Sigmoid colon (tissue), 7 donors: ENCODE data around the gene SCAP. TPM values are rescaled to one million over a fixed set of nuclear protein-coding genes. Genes with fewer than 3 reads are reported as not detected.

Experiments
- DNase-seq: peaks from one replicate; pipeline ENCODE4 v3.0.0-alpha.2; 2019
- H3K27ac ChIP-seq, 4 donors: fragments of 200-600 bp; sonication (generic); one replicate each; pipeline ENCODE4 v1.5.1; 2016 to 2019; ENCODE audit warnings: mild to moderate bottlenecking in 1 of 4
- H3K27me3 ChIP-seq, 3 donors: fragments of 200-600 bp; sonication (generic); one replicate each; pipeline ENCODE4 v1.5.1; 2019; ENCODE audit warnings: mild to moderate bottlenecking in 1 of 3
- H3K36me3 ChIP-seq, 4 donors: fragments of 200-600 bp; sonication (generic); one replicate each; pipeline ENCODE4 v1.5.1; 2016 to 2019
- H3K4me1 ChIP-seq, 4 donors: fragments of 200-600 bp; sonication (generic); one replicate each; pipeline ENCODE4 v1.5.1; 2017 to 2019
- H3K4me3 ChIP-seq, 4 donors: fragments of 200-600 bp; sonication (generic); one replicate each; pipeline ENCODE4 v1.5.1; 2017 to 2019; ENCODE audit warnings: mild to moderate bottlenecking in 2 of 4, moderate library complexity in 1 of 4
- H3K9me3 ChIP-seq, 4 donors: fragments of 200-600 bp in 3 of 4; sonication (generic) in 3 of 4; one replicate each; pipeline versions ENCODE4 v1.5.1 to v1.6.1; 2013 to 2019
- EP300 ChIP-seq, 4 donors: sonication (generic); formaldehyde crosslinking; IDR thresholded peaks; one replicate each; pipeline ENCODE4 v1.6.1; 2017; ENCODE audit warnings: antibody characterized with exemption in 4 of 4
- POLR2A ChIP-seq, 2 donors: fragments of 450-650 bp; IDR thresholded peaks; one replicate each; pipeline ENCODE4 v1.6.1; 2016; ENCODE audit warnings: antibody characterized with exemption in 2 of 2, mild to moderate bottlenecking in 2 of 2, moderate library complexity in 2 of 2
- POLR2AphosphoS5 ChIP-seq, 4 donors: sonication (generic); formaldehyde crosslinking; IDR thresholded peaks; one replicate each; pipeline ENCODE4 v1.6.1; 2017; ENCODE audit warnings: antibody characterized with exemption in 4 of 4
- WGBS, 2 donors: extraction: QIAGEN DNeasy Blood & Tissue Kit; methylation state at CpG; one replicate each; pipeline ENCODE4 v1.1.7; 2013; 5-methylcytosine and 5-hydroxymethylcytosine counted together
- intact Hi-C: fragments of 100-400 bp; cut with DNase I; formaldehyde crosslinking; loops from one replicate; pipeline ENCODE4 v1.15.1; 2023
- polyA plus RNA-seq, 3 donors: library from polyadenylated mRNA; stranded (reverse); fragments of 200-250 nt; gene quantifications; one replicate each; pipeline ENCODE4 v1.2.3, GENCODE V29; 2013
- total RNA-seq, 4 donors: library from RNA; depleted of rRNA; stranded (reverse); fragments of >200 nt; gene quantifications; one replicate each; pipeline ENCODE4 v1.1.0, GENCODE V29; 2016
- TF ChIP-seq, protein P1 (sequence below), 4 experiments: fragments of 450-650 bp in 3 of 4; fragments of 200-600 bp in 1 of 4; IDR thresholded peaks; one replicate each; pipeline ENCODE4 v1.5.1; 2016 to 2019; ENCODE audit warnings: antibody characterized with exemption in 4 of 4, mild to moderate bottlenecking in 3 of 4, moderate library complexity in 2 of 4
- donor health status: healthy with polysubstance abuse.
- donor health status: Bipolar disorder and iron deficiency.
- donor health status: healthy.

Gene SCAP
- total and polyA plus RNA-seq, 7 donors: 10.8 to 81.0 (median 52.3) TPM

DNA sequence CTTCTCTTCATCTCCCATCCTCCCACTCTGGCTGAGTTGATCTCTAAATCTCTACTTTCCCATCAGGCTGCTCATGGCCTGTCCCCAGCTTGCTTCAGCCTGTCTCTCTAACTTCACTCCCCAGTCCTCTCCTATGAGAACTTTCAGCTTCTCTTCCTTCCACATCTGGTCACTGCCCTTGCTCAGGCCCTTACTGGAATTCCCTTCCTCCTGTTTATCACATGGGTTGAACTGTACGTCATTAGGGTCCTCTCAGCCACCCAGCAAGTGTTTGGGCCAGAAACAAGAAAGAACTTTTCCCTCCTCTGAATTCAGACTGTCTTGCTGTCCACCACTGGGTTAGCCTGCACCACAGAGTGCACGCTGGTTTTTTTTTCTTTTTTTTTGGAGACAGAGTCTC, 89.9 kb downstream of the SCAP start:
- peaks cover 0 to 13% (median 0%) of the 10 kb centered on the region in 4 donors for H3K36me3 ChIP-seq
- WGBS, 2 donors: 85 to 90% methylated on average over 2 of the region's 2 CpGs
- no peak for DNase-seq
- H3K4me3 ChIP-seq: no peak overlapping the region
- H3K27ac ChIP-seq: no peak overlapping the region
- no peaks in the 10 kb centered on the region for H3K27me3 ChIP-seq
- H3K4me1 ChIP-seq: peaks cover 0 to 41% (median 18%) of the 10 kb centered on the region in 4 donors
- intact Hi-C loops: no loop called here
- H3K9me3 ChIP-seq: no peaks in the 10 kb centered on the region
- TF ChIP-seq EP300 (IDR thresholded peaks at IDR 0.05): no peak
- TF ChIP-seq POLR2A (IDR thresholded peaks at IDR 0.05): no peak
- no peak for TF ChIP-seq POLR2AphosphoS5 (IDR thresholded peaks at IDR 0.05)
- TF ChIP-seq, protein P1, sequence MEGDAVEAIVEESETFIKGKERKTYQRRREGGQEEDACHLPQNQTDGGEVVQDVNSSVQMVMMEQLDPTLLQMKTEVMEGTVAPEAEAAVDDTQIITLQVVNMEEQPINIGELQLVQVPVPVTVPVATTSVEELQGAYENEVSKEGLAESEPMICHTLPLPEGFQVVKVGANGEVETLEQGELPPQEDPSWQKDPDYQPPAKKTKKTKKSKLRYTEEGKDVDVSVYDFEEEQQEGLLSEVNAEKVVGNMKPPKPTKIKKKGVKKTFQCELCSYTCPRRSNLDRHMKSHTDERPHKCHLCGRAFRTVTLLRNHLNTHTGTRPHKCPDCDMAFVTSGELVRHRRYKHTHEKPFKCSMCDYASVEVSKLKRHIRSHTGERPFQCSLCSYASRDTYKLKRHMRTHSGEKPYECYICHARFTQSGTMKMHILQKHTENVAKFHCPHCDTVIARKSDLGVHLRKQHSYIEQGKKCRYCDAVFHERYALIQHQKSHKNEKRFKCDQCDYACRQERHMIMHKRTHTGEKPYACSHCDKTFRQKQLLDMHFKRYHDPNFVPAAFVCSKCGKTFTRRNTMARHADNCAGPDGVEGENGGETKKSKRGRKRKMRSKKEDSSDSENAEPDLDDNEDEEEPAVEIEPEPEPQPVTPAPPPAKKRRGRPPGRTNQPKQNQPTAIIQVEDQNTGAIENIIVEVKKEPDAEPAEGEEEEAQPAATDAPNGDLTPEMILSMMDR (IDR thresholded peaks at IDR 0.05): no peak

DNA sequence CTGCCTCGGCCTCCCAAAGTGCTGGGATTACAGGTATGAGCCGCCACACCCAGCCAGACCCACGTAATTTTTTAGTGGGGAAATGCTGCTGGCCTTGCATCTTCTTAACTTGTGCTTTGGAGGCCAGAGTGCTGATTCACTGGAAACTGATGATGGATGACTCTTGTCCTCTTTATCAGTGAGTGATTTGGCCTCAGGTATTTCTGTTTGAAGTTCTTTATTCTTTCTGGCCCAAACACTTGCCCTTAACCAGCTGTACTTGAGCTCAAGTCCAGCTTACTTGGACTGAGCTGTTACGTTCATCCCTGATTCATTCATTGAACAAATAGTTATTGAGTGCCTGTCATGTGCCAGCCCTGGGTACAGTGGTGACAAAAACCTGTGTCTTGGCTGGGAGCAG, 90.7 kb downstream of the SCAP start:
- Histone ChIP-seq H3K4me3 (no peak overlapping the region), H3K36me3 (peaks cover 0 to 13% (median 0%) of the 10 kb centered on the region in 4 donors), H3K27ac (no peak overlapping the region), H3K9me3 (no peaks in the 10 kb centered on the region), H3K4me1 (peaks cover 0 to 45% (median 20%) of the 10 kb centered on the region in 4 donors), H3K27me3 (no peaks in the 10 kb centered on the region)
- DNase-seq: no peak
- WGBS, 2 donors: 90 to 93% methylated on average over 4 of the region's 4 CpGs
- TF ChIP-seq, protein P1 (IDR thresholded peaks at IDR 0.05): no peak
- no peak for TF ChIP-seq POLR2AphosphoS5 (IDR thresholded peaks at IDR 0.05)
- intact Hi-C loops: no loop called here

- Histone ChIP-seq H3K4me3 (no peak overlapping the region), H3K27me3 (no peaks in the 10 kb centered on the region), H3K9me3 (no peaks in the 10 kb centered on the region), H3K36me3 (peaks cover 0 to 13% (median 0%) of the 10 kb centered on the region in 4 donors), H3K4me1 (peaks cover 0 to 51% (median 25%) of the 10 kb centered on the region in 4 donors), H3K27ac (no peak overlapping the region)
- 90 to 92% methylated on average over 4 of the region's 4 CpGs for WGBS, 2 donors
- no peak for TF ChIP-seq EP300 (IDR thresholded peaks at IDR 0.05)
- no peak for TF ChIP-seq POLR2AphosphoS5 (IDR thresholded peaks at IDR 0.05)
- no peak for TF ChIP-seq POLR2A (IDR thresholded peaks at IDR 0.05)
- TF ChIP-seq, protein P1 (IDR thresholded peaks at IDR 0.05): no peak
- no peak for DNase-seq
- intact Hi-C loops: loop anchor here (5.0 kb wide), 1 partner anchor 222 kb away; the partner anchor contains the start of gene SETD2
Observed at GRCh38 chr3:47384425-47384824, 91.3 kb downstream of the SCAP start.

GRCh38 chr3:47381317-47382157, 94.2 kb downstream of the SCAP start:
- peak overlapping the region; percentile 86 to 99 (median 96) for H3K4me3 ChIP-seq
- H3K36me3 ChIP-seq: no peaks in the 10 kb centered on the region
- H3K27ac ChIP-seq: peak overlapping the region; percentile 96 to 99 (median 98)
- H3K4me1 ChIP-seq: peaks cover 0 to 56% (median 32%) of the 10 kb centered on the region in 4 donors
- intact Hi-C loops: loop anchor here (2.0 to 5.0 kb wide), 2 partner anchors 99 to 219 kb away; partner anchors contain the start of genes KIF9, KLHL18 and SETD2
- H3K9me3 ChIP-seq: no peaks in the 10 kb centered on the region
- peak; percentile 94 for DNase-seq
- TF ChIP-seq POLR2A (IDR thresholded peaks at IDR 0.05) (no peak), POLR2AphosphoS5 (IDR thresholded peaks at IDR 0.05) (no peak), EP300 (IDR thresholded peaks at IDR 0.05) (no peak)
- TF ChIP-seq, protein P1 (IDR thresholded peaks at IDR 0.05): no peak
- 8 to 9% methylated on average over 44 of the region's 44 CpGs for WGBS, 2 donors
- no peaks in the 10 kb centered on the region for H3K27me3 ChIP-seq
